Activated naive CD4-positive, alpha-beta T cell treated with Interleukin-2 at 50 U/mL for 16 hours (primary cell): Measurements from ENCODE around the gene EEF2.

Experiments used
- DNase-seq: peaks from one replicate; pipeline ENCODE4 v3.0.0-alpha.2; 2020

Gene EEF2

DNA sequence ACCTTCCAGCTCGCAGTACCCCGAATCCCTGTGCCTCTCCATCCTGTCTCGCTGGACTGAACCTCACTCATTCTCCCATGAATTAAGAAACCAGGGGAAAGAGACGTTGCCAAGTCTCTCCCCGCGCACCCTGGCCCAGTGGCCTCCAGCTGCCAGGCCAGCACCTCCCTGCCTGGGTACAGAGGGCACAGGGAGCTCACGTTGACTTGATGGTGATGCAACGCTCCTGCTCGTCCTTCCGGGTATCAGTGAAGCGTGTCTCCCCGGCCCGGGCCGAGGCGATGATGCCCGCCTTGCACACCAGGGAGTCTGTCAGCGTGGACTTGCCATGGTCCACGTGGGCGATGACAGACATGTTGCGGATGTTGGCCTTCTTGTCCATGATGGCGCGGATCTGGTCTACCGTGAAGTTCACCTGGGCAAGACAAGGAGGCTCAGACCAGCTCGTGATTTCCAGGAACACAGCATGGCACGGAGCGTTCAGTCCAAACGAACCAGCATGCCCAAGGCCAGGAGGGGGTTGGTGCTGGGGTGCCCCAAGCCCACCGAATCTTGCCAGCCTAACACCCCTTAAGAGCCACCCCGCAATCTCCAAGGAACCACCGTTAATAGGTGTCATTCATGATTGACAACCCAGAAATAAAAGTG, 1.2 kb downstream of the EEF2 start:
- peak; percentile 59 for DNase-seq

GRCh38 chr19:3983542-3983914, 1.7 kb downstream of the EEF2 start:
- DNase-seq: no peak

- DNase-seq: peak; percentile 31
Measured at GRCh38 chr19:3982701-3983541, 2.3 kb downstream of the EEF2 start.

GRCh38 chr19:3981736-3982681, 3.3 kb downstream of the EEF2 start:
- DNase-seq: no peak

GRCh38 chr19:3981373-3981735, 3.9 kb downstream of the EEF2 start:
- DNase-seq: no peak

GRCh38 chr19:3980353-3981251, 4.7 kb downstream of the EEF2 start:
- no peak for DNase-seq

DNA sequence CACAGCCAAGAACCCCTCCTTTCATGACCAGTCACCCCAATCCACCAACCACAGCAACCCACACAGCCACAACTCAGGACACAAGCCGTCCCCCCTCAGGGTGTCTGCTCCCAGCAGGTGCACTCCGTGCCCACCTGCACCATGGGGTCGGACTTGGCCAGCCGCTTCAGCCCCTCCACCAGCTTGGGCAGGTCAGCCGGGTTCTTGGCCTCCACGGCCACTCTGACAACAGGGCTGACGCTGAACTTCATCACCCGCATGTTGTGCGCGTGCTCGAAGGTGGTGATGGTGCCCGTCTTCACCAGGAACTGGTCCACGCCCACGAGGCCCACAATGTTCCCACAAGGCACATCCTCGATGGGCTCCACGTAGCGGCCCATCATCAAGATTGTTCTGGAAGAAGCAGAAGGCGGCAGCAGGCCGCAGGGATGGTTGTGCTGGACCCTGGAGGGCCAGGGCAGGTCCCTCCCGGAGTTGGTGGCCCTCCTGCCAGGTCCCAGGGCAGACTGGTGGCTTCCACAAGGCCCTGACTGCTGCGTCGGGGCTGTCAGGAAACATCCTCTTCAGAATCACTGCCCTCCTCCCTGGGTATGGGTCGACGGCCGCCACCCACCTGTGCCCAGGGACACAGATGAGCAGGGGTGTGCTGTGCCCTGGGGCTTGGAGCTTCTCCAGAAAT, 5.5 kb downstream of the EEF2 start:
- DNase-seq: peak; percentile 11

- peak; percentile 5 for DNase-seq
Measured at GRCh38 chr19:3979289-3979673, 6.0 kb downstream of the EEF2 start.

DNA sequence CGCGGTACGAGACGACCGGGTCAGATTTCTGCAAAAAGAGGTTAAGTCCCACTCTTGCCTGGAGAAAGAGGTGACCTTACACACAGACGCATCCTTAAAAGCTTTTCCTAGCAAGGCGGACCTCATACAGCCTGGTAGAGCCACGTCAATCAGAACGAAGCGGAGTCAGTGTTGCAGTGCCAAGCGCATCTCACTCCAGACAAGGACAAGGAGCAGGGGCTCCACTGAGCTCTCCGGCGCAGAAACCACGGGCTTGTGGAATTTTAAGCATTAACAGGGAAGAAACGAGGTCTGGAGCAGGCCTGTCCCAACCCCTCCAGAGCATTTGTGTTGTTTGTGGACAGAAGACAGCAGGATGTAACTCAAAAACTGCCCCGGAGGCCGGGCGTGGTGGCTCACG, 7.1 kb downstream of the EEF2 start:
- no peak for DNase-seq

DNA sequence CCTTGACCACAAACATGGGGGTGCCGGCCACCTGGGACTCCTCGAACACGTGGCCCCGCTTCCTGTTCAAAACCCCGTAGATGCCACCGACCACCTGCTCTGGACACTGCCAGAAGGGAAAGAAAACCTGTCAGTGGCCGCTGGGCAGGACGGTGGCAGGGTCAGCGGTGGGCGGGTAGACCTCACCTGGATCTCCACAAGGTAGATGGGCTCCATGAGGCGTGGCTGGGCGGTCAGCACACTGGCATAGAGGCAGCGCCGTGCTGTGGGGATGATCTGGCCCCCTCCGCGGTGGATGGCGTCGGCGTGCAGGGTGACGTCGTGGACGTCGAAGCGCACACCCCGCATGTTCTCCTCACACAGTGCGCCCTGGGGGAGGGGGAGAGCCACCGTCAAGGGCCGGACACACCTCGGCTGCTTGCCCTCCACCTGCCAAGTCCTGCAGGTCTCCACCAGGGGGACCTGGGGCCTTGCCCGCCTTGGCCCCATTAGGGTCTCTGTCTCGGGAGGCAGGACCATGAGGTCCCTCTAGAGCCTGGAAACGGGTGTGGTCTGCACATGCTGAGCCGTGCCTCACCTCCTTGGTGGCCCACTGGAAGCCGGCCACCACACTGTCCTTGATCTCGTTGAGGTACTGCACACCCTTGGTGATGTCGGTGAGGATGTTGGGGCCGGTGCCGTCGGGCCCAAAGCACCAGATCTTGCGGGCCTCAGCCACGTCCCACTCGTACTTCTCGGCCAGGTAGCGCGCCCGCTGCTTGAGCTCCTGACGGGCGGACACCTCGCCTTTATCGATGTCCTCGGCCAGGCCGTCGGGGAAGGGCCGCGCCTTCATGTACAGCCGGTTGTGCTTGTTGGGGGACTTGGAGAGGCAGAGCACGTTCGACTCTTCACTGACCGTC, 7.8 kb downstream of the EEF2 start:
- peak; percentile 9 for DNase-seq

DNA sequence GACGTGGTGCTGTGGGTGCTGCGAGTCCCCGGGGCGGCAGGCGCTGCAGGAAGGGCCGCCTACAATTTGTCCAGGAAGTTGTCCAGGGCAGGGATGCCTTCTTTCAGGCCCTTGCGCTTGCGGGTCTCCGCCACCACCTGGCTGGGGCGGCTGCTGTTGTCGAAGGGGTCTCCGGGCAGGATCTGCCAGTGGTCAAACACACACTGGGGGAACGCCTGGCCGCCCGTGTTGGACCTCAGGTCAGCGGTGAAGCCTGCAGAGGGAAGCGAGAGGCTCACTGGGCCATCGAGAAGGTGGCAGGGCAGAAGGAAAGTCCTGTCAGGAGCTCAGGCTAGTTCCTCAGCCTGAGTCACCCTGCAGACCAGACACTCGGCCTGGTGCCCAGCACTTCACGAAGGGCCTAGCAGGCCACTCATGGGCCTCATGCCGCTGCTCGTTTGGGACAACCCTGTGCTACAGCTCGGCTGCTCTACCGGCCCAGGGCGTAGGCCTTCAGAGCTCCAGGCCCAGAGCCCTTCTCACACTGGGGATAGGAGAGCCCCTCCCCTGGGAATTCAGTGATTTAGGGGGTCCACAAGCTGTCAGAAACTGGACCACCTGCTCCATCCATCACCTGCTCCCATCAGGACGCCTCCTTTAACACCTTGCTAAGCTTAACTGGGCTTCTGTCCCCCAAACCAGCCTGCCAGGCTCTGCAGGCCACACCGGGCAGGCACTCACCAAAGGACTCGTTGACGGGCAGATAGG, 8.6 kb downstream of the EEF2 start:
- peak; percentile 7 for DNase-seq

- no peak for DNase-seq
Measured at GRCh38 chr19:3975637-3976087, 9.6 kb downstream of the EEF2 start.

GRCh38 chr19:3975144-3975543, 10.1 kb downstream of the EEF2 start:
- no peak for DNase-seq

DNA sequence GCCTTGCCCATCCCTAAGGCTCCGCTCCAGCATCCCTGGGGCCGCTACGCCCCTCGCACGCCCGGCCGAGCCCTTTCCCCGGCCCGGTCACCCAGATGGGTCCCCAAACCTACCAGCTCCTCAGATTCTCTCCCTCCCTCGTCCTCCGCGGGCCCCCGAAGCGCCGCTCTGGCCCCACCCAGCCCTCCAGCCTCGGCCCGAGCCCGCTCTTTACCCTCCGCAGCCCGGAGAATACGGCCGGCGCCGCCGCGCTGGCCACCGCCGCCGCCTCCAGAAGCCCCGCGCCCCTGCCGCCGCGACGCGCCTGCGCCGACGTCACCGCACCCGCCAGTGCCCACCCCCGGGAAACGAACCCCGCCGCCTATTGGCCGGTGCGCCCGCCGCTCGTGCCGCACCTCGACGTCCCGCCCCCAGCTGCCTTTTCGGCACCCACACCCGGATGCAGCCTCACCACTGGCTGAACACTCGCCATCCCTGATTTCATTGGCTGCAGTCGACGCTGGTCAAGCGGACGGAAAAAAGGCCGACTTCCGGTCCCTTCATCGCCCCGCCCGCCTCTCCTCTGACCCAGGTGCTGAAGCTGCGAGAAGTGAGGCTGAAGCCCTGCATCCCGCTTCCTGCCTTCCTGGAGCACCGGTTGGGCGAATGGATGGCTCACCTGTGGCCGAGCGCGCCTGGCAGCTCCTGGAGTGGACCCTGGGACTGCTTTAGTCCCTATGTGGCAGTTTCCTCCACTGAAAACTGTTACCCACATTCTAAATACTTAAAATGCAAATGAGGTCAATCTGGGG, 14.3 kb downstream of the EEF2 start, which contains the start of gene DAPK3:
Gene DAPK3 (minus strand): TSS at position 292 of the 791 bp plus-strand sequence. CDS start 1,364 bp downstream, outside the sequence.
- DNase-seq: peak; percentile 94

DNA sequence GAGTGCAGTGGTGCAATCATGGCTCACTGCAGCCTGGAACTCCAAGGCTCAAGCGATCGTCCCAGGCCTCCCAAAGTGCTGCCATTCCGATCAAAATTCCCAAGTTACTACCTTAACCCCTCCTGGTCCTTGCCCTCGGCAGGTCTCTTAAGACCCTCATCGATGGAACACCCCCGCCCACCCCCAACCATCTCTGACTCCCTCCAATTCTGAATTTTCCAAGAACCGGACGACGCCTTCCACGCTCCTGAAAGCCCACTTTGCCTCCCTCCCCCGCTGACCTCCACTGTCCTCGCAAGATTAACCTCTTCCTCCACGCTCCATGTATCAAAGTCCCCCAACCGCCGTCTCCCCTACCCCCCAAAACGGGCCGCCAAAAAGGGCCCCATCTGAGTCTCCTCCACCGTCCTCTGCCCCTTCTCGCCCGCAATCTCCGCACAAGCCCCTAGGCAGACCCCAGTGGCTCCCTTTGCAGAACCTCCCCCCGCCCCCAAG, 14.9 kb downstream of the EEF2 start:
- no peak for DNase-seq

GRCh38 chr19:3969435-3970312, 15.6 kb downstream of the EEF2 start:
- DNase-seq: no peak
